Measurements from ENCODE around the gene MFSD11. TPM values are rescaled to one million over a fixed set of nuclear protein-coding genes. Genes with fewer than 3 reads are reported as not detected.
"Not testable (repeated sequence)": the region's sequence is repeated elsewhere in the genome, so short reads cannot be mapped to it uniquely, and the experiment has no call there.

MFSD11 gene
- total and polyA plus RNA-seq, 8 donors: 23.6 to 38.4 (median 35.3) TPM

DNA sequence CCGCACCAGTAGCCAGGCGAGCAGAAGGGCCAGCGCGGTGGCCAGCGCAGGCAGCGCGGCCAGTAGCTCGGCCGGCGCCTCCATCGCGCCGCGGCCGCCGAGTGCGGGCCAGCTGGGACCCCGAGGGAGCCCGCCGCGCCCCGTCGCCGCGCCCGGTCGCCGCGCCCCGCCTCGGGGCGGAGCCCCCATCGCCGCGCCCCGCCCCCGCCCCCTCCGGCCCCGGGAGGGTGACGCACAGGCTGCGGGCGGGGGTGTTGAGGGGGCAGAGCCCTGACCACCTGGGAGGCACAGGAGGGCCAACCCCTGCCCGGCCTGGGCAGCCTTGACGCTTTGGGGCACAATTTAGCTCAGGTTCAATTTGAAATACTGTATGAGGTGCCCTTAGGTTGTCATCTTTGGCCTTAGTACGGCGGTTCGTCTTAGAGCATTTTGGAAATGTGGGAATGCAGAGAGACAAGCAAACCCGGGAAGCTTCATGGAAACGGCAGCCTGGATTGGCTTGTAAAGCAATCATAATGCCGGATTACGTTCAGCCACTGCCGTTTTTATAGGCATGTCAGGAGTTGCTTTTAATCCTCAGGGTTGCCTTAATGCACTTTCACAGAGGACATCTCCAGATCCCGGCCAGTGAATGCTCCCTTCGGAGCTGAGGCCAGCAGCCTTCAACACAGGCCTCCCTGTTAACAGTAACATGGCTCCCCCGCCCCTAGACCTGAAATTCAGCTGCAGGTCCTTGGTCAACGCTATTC is 26.9 kb upstream of the MFSD11 start, which contains the start of gene MXRA7:
TSS of gene MXRA7 (minus strand) at position 103 of the 749 bp plus-strand sequence. CDS start at position 84, 19 bp downstream.
- H3K27ac ChIP-seq: peak within 1 kb of the TSS; percentile 67 to 88
- peaks cover 35 to 63% of the 10 kb centered on the region in 2 donors for H3K4me1 ChIP-seq
- peak within 1 kb of the TSS; percentile 51 to 80 for H3K4me3 ChIP-seq
- no peaks in the 10 kb centered on the region for H3K9me3 ChIP-seq
- H3K27me3 ChIP-seq: peaks cover 0 to 6% of the 10 kb centered on the region in 2 donors
- TF ChIP-seq, protein P1, sequence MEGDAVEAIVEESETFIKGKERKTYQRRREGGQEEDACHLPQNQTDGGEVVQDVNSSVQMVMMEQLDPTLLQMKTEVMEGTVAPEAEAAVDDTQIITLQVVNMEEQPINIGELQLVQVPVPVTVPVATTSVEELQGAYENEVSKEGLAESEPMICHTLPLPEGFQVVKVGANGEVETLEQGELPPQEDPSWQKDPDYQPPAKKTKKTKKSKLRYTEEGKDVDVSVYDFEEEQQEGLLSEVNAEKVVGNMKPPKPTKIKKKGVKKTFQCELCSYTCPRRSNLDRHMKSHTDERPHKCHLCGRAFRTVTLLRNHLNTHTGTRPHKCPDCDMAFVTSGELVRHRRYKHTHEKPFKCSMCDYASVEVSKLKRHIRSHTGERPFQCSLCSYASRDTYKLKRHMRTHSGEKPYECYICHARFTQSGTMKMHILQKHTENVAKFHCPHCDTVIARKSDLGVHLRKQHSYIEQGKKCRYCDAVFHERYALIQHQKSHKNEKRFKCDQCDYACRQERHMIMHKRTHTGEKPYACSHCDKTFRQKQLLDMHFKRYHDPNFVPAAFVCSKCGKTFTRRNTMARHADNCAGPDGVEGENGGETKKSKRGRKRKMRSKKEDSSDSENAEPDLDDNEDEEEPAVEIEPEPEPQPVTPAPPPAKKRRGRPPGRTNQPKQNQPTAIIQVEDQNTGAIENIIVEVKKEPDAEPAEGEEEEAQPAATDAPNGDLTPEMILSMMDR (IDR thresholded peaks at IDR 0.05): no peak
- DNase-seq: peak in 3 of 4 donors; percentile 76 to 87 (median 76)
- intact Hi-C loops (cut with DNase I): loop anchor here in 1 of 2 donors (10.0 kb wide), 1 partner anchor 156 kb away; no protein-coding TSS in a partner anchor
- ATAC-seq: peak; percentile 71
- peaks cover 0 to 30% of the 10 kb centered on the region in 2 donors for H3K36me3 ChIP-seq

DNA sequence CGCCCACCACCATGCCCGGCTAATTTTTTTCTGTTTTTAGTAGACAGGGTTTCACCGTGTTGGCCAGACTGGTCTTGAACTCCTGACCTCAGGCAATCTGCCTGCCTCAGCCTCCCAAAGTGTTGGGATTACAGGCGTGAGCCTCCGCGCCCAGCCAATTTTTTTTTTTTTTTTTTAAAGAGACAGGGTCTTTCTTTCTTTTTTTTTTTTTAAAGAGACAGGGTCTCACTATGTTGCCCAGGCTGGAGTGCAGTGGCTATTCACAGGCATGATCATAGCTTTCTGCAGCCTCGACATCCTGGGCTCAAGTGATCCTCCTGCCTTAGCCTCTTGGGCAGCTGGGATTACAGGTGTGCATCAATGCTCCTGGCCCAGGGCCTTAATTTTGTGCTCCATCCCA is 25.6 kb upstream of the MFSD11 start:
- DNase-seq, H3K9me3 ChIP-seq, H3K27me3 ChIP-seq, H3K4me3 ChIP-seq, ATAC-seq: not testable (repeated sequence)
- Histone ChIP-seq H3K4me1 (peaks cover 47 to 75% of the 10 kb centered on the region in 2 donors), H3K27ac (peak overlapping the region; percentile 55 to 70), H3K36me3 (peaks cover 0 to 43% of the 10 kb centered on the region in 2 donors)
- intact Hi-C loops (cut with DNase I): loop anchor here in 1 of 2 donors (10.0 kb wide), 1 partner anchor 158 kb away; no protein-coding TSS in a partner anchor

DNA sequence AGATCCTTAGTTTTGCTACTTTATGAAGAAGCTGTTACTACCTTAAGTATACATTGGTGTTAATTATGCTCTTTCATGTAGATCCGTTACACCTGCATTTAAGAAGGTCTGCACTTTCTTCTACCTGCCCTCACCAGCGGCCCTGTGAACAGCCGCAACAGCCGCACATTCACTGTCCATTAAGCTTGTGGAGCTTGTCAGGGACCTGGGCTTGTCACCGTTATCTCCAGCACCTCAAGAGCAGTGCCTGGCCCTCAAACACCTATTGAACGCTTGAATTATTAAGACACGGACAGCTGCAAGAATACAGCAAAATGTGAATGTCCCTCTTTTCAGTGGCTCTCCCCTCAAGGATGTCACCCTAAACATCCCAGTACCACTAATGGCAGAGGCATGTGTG is 24.2 kb upstream of the MFSD11 start:
- ATAC-seq (no peak), DNase-seq (no peak)
- Histone ChIP-seq H3K27me3 (peaks cover 0 to 6% of the 10 kb centered on the region in 2 donors), H3K4me1 (peaks cover 33 to 71% of the 10 kb centered on the region in 2 donors), H3K4me3 (no peak overlapping the region), H3K9me3 (no peaks in the 10 kb centered on the region), H3K36me3 (peaks cover 0 to 57% of the 10 kb centered on the region in 2 donors), H3K27ac (no peak overlapping the region)
- TF ChIP-seq, protein P1 (IDR thresholded peaks at IDR 0.05): no peak
- intact Hi-C loops (cut with DNase I): loop anchor here in 1 of 2 donors (10.0 kb wide), 1 partner anchor 159 kb away; no protein-coding TSS in a partner anchor

DNA sequence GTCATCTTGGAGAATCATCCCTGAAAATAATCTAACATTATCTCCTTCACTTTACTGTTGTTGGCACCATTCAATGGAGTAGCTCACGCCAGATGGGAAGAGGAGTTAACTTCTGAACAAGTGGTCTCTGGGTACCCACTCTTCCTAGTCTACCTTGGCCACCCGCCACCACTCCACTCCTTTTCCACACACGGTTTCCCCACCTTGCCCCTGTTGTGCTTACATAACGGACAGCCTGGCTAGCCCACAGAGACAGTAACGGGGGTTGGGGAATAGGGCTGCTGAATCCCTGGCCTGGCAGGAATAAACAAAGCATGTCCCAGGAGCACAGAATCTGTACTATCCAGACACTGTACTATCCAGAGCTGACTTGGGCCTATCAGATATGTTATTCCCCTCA is 23.6 kb upstream of the MFSD11 start:
- TF ChIP-seq, protein P1 (IDR thresholded peaks at IDR 0.05): no peak
- no peak for ATAC-seq
- no peaks in the 10 kb centered on the region for H3K9me3 ChIP-seq
- intact Hi-C loops (cut with DNase I): loop anchor here in 1 of 2 donors (10.0 kb wide), 1 partner anchor 160 kb away; no protein-coding TSS in a partner anchor
- DNase-seq: no peak
- H3K4me1 ChIP-seq: peaks cover 29 to 66% of the 10 kb centered on the region in 2 donors
- peaks cover 0 to 6% of the 10 kb centered on the region in 2 donors for H3K27me3 ChIP-seq
- H3K4me3 ChIP-seq: no peak overlapping the region
- peak overlapping the region in 1 of 2 donors; percentile 95 for H3K27ac ChIP-seq
- peaks cover 0 to 63% of the 10 kb centered on the region in 2 donors for H3K36me3 ChIP-seq

DNA sequence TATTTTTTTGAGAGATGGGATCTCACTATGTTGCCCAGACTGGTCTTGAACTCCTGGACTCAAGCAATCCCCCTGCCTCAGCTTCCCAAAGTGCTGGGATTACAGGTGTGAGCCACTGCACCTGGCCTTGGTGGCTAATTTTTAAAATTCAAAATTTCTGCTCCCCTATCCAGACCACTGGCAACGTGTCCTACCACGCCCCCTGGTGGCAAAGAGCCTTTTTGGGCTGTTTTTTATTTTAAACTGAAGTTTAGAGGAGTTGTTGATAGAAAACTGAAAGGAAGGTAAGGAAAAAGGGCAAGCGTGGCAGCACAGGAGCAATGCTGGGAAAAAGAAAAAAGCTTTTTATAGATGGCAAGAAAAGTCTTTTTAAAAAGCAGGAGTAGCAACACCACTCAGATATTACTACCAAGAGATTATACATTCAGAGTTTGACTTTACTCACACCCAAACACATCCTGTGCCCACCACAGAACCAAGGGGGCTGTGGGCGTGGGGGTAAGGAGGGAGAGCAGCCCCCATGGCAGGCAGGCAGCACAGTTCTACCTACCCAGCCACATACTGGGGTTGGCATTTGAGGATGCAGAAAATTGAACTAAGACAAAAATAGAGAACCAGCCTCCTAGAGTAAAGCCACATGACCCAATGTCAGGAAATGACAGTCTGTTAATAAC is 23.0 kb upstream of the MFSD11 start:
- ATAC-seq (peak; percentile 14), DNase-seq (no peak)
- TF ChIP-seq, protein P1 (IDR thresholded peaks at IDR 0.05): peak; percentile 66 to 83
- no peaks in the 10 kb centered on the region for H3K9me3 ChIP-seq
- no peak overlapping the region for H3K4me3 ChIP-seq
- peaks cover 29 to 60% of the 10 kb centered on the region in 2 donors for H3K4me1 ChIP-seq
- intact Hi-C loops (cut with DNase I): loop anchor here in 1 of 2 donors (10.0 kb wide), 1 partner anchor 160 kb away; no protein-coding TSS in a partner anchor
- peaks cover 0 to 69% of the 10 kb centered on the region in 2 donors for H3K36me3 ChIP-seq
- H3K27ac ChIP-seq: peak overlapping the region; percentile 75 to 95
- peaks cover 0 to 5% of the 10 kb centered on the region in 2 donors for H3K27me3 ChIP-seq

All from left lung (tissue), 10 donors.